Transverse colon (tissue), 3 donors: Measurements from ENCODE around the gene RAB6B.

Experiments used
- EP300 ChIP-seq: sonication (generic); formaldehyde crosslinking; IDR thresholded peaks from one replicate; pipeline ENCODE4 v1.6.1; 2017; ENCODE audit warnings: antibody characterized with exemption, low read depth
- TF ChIP-seq, protein P1 (sequence below), 5 experiments: fragments of 200-600 bp in 3 of 5; fragments of 450-650 bp in 2 of 5; sonication (generic) in 3 of 5; IDR thresholded peaks; 1 replicate in 2 of 5; 2 replicates in 3 of 5; pipeline ENCODE4 v1.5.1; 2016 to 2017; ENCODE audit warnings: antibody characterized with exemption in 5 of 5, inconsistent platforms in 3 of 5, mild to moderate bottlenecking in 2 of 5, moderate library complexity in 1 of 5

DNA sequence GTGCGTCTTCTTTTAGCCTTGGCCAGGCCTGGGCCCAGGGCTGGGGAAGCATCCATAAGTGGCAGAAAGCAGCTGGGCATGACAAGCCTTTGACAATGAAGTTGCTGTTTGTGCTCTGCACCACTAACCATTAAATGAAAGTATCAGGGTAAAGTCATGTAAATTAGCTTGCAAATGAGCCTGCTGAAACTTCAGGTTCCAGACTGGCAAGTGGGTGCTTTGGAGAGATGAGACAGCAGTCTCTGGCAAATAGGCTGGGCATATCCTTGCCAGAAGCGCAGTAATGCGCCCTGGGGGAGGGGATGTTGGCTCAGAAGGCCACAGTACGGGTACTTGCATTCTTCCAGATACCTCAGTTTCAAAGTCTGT, 40.7 kb downstream of the RAB6B start:
- TF ChIP-seq, protein P1, sequence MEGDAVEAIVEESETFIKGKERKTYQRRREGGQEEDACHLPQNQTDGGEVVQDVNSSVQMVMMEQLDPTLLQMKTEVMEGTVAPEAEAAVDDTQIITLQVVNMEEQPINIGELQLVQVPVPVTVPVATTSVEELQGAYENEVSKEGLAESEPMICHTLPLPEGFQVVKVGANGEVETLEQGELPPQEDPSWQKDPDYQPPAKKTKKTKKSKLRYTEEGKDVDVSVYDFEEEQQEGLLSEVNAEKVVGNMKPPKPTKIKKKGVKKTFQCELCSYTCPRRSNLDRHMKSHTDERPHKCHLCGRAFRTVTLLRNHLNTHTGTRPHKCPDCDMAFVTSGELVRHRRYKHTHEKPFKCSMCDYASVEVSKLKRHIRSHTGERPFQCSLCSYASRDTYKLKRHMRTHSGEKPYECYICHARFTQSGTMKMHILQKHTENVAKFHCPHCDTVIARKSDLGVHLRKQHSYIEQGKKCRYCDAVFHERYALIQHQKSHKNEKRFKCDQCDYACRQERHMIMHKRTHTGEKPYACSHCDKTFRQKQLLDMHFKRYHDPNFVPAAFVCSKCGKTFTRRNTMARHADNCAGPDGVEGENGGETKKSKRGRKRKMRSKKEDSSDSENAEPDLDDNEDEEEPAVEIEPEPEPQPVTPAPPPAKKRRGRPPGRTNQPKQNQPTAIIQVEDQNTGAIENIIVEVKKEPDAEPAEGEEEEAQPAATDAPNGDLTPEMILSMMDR (IDR thresholded peaks at IDR 0.05) = no peak
- no peak for TF ChIP-seq EP300
